ENCODE results near the gene RPL36. TPM values are rescaled to one million over a fixed set of nuclear protein-coding genes. Genes with fewer than 3 reads are reported as not detected.

RPL36 gene
- total RNA-seq, 6 donors from 2014 or later = 290 to 626 (median 442) TPM

DNA sequence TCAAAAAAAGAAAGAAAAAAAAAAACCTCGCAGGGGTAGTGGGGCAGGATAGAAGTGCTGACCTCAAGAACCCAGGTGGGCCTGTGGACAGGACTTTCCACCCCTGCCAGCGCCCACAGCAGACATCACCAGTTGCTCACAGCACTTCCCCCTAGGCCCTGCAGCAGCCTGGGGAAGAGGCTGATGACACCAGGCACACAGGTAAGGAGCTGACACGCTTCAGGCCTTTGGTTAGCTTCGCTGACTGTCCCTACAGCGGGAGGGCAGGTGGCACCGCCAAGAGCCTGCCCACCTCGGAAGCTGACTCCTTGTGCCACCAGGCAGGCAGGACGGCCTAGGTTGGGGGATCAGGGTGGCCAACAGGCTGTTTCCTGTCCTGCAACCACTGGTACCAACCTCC, 20.9 kb downstream of the RPL36 start:
- no peak for DNase-seq
- Histone ChIP-seq H3K27ac (no peak overlapping the region), H3K9me3 (no peaks in the 10 kb centered on the region), H3K4me1 (no peaks in the 10 kb centered on the region), H3K36me3 (peaks cover 27 to 81% (median 67%) of the 10 kb centered on the region in 4 donors), H3K4me3 (no peak overlapping the region), H3K27me3 (no peaks in the 10 kb centered on the region)
- 94 to 95% methylated on average over 8 of the region's 8 CpGs for WGBS, 2 donors
- ATAC-seq (ENCODE audit: low FRiP score in 2 of 2) = no peak
- TF ChIP-seq EP300 (IDR thresholded peaks at IDR 0.05) (no peak), POLR2AphosphoS5 (IDR thresholded peaks at IDR 0.05) (no peak), POLR2A (IDR thresholded peaks at IDR 0.05) (no peak)
- TF ChIP-seq, protein P1, sequence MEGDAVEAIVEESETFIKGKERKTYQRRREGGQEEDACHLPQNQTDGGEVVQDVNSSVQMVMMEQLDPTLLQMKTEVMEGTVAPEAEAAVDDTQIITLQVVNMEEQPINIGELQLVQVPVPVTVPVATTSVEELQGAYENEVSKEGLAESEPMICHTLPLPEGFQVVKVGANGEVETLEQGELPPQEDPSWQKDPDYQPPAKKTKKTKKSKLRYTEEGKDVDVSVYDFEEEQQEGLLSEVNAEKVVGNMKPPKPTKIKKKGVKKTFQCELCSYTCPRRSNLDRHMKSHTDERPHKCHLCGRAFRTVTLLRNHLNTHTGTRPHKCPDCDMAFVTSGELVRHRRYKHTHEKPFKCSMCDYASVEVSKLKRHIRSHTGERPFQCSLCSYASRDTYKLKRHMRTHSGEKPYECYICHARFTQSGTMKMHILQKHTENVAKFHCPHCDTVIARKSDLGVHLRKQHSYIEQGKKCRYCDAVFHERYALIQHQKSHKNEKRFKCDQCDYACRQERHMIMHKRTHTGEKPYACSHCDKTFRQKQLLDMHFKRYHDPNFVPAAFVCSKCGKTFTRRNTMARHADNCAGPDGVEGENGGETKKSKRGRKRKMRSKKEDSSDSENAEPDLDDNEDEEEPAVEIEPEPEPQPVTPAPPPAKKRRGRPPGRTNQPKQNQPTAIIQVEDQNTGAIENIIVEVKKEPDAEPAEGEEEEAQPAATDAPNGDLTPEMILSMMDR (IDR thresholded peaks at IDR 0.05) = no peak

DNA sequence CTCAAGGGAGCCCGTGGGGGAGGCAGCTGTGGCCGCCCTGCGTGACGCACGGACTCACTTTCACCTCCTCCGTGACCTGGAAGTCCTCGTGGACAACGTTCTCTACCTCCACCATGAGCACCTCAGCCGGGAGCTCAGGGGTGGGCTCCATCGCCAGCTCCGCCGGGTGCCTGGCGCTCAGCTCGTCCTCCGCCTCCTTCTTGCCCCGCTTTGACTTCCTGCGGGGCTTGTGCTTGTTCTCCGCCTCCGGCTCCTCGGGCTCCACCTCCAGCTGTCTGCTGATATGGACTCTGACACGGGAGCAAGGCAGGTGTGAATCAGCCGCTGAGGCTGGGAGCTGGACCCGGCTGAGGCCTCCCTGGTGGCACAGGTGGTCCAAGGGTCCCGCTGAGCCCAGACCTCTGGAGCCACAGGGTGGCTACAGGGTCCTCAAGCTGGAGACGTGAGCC, 21.6 kb downstream of the RPL36 start:
- TF ChIP-seq EP300 (IDR thresholded peaks at IDR 0.05) (no peak), POLR2AphosphoS5 (IDR thresholded peaks at IDR 0.05) (no peak)
- no peak for ATAC-seq (ENCODE audit: low FRiP score in 2 of 2)
- WGBS, 2 donors = 93% methylated on average over 14 to 25 of the region's 25 CpGs
- Histone ChIP-seq H3K36me3 (peaks cover 22 to 74% (median 60%) of the 10 kb centered on the region in 4 donors), H3K4me1 (no peaks in the 10 kb centered on the region), H3K27me3 (no peaks in the 10 kb centered on the region), H3K9me3 (no peaks in the 10 kb centered on the region), H3K27ac (no peak overlapping the region), H3K4me3 (no peak overlapping the region)
- DNase-seq = peak in 1 of 2 donors; percentile 72

DNA sequence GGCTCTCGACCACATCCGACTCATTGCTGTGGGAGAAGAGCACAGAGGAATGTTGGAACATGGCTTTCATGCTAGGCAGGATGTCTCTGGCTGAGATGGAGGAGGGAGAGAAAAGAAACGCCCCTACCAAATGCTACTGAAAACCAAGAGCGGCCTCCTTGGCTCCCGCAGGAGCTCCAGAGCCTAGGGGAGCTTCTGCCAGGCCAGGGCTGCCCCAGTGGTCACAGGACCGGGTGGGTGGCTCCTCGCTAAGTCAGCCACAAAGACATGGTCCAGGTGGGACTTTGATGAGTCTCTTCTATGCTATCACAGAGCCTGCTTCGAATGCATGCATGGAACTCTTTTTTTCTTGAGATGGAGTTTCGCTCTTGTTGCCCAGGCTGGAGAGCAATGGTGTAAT, 23.1 kb downstream of the RPL36 start:
- H3K4me1 ChIP-seq = peaks cover 4 to 9% (median 6%) of the 10 kb centered on the region in 4 donors
- H3K27me3 ChIP-seq = no peaks in the 10 kb centered on the region
- no peak overlapping the region for H3K4me3 ChIP-seq
- 95 to 96% methylated on average over 8 to 9 of the region's 9 CpGs for WGBS, 2 donors
- H3K27ac ChIP-seq = no peak overlapping the region
- TF ChIP-seq EP300 (IDR thresholded peaks at IDR 0.05) (no peak), POLR2AphosphoS5 (IDR thresholded peaks at IDR 0.05) (no peak), POLR2A (IDR thresholded peaks at IDR 0.05) (no peak)
- TF ChIP-seq, protein P1 (IDR thresholded peaks at IDR 0.05) = no peak
- ATAC-seq (ENCODE audit: low FRiP score in 2 of 2) (no peak), DNase-seq (no peak)
- H3K9me3 ChIP-seq = no peaks in the 10 kb centered on the region
- peaks cover 19 to 59% (median 45%) of the 10 kb centered on the region in 4 donors for H3K36me3 ChIP-seq

DNA sequence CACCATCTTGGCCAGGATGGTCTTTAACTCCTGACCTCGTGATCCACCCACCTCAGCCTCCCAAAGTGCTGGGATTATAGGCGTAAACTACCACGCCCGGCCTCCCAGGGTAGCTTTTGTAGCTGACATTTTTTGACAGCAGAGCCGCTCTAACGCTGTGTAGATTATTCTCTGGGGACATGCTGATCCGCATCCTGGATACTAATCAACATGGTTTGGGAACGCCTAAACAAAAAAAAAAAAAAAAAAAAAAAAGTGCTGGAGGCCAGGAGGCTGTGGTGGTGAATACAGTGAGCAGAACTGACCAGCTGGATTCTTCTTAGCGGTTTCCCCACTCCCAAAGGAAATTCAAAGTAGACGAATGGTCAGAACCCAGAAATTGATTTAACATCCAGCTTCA, 24.7 kb downstream of the RPL36 start:
- DNase-seq (no peak), ATAC-seq (ENCODE audit: low FRiP score in 2 of 2) (no peak)
- H3K4me1 ChIP-seq = peaks cover 16 to 20% (median 18%) of the 10 kb centered on the region in 4 donors
- H3K9me3 ChIP-seq = no peaks in the 10 kb centered on the region
- H3K4me3 ChIP-seq = no peak overlapping the region
- WGBS, 2 donors = 92 to 94% methylated on average over 10 of the region's 10 CpGs
- H3K27ac ChIP-seq = no peak overlapping the region
- no peak for TF ChIP-seq POLR2A (IDR thresholded peaks at IDR 0.05)
- TF ChIP-seq POLR2AphosphoS5 (IDR thresholded peaks at IDR 0.05) = no peak
- TF ChIP-seq, protein P1 (IDR thresholded peaks at IDR 0.05) = no peak
- TF ChIP-seq EP300 (IDR thresholded peaks at IDR 0.05) = no peak
- peaks cover 16 to 45% (median 38%) of the 10 kb centered on the region in 4 donors for H3K36me3 ChIP-seq
- no peaks in the 10 kb centered on the region for H3K27me3 ChIP-seq

DNA sequence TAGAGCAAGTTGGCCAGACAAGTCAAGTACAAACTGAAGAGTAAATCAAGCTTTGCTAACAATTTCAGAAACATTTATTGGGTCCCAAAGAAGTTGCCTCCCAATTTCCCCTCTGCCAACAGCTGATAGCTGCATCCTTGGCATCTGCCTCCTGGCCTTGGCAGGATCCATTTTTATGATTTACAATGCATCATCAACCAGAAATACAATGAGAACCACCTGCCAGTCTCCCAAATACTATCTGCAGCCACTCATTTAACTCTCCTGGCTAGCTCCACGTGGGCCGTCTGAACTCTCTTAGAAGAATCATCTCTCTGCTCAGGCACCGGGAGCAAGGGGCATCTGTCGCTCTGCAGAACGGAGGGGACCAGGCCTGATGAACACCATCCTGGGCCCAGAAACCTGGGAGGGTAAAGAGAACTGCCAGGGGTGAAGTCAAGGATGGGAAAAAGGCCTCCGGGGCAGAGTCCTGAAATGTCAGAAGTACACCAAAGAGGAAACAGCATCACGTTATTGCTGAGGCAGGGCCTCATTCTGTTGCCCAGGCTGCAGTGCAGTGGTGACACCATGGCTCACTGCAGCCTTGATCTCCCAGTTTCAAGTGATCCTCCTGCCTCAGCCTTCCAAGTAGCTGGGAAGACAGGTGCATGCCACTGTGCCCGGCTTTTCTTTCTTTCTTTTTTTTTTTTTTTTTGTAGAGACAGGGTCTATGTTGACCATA, 27.3 kb downstream of the RPL36 start:
- Histone ChIP-seq H3K36me3 (peaks cover 3 to 20% (median 14%) of the 10 kb centered on the region in 4 donors), H3K27ac (no peak overlapping the region), H3K4me1 (peaks cover 18 to 25% (median 24%) of the 10 kb centered on the region in 4 donors), H3K9me3 (no peaks in the 10 kb centered on the region), H3K27me3 (no peaks in the 10 kb centered on the region), H3K4me3 (no peak overlapping the region)
- TF ChIP-seq POLR2AphosphoS5 (IDR thresholded peaks at IDR 0.05) = no peak
- TF ChIP-seq EP300 (IDR thresholded peaks at IDR 0.05) = no peak
- ATAC-seq (ENCODE audit: low FRiP score in 2 of 2) = no peak
- WGBS, 2 donors = 80 to 91% methylated on average over 8 of the region's 8 CpGs
- DNase-seq = no peak

Data from upper lobe of left lung (tissue), 6 donors.